GM12864 (cell line): ENCODE measurements around the gene RNF220.
A peak's percentile ranks its signal among the peaks of the same experiment; 100 is the strongest.

Experiments used
- DNase-seq: peaks from one replicate; pipeline ENCODE4 v3.0.0-alpha.2; 2011; ENCODE audit warnings: low read depth
- H3K4me3 ChIP-seq: 2 replicates; pipeline ENCODE4 v1.5.1; 2011; ENCODE audit warnings: mild to moderate bottlenecking, low read depth, low read length, control low read depth
- TF ChIP-seq, protein P1 (sequence below): IDR thresholded peaks from 2 replicates; pipeline ENCODE4 v1.5.1; 2011; ENCODE audit warnings: low read depth, mild to moderate bottlenecking, moderate library complexity, low read length, control low read depth, inconsistent platforms; ENCODE audit errors: missing control alignments

Gene RNF220

DNA sequence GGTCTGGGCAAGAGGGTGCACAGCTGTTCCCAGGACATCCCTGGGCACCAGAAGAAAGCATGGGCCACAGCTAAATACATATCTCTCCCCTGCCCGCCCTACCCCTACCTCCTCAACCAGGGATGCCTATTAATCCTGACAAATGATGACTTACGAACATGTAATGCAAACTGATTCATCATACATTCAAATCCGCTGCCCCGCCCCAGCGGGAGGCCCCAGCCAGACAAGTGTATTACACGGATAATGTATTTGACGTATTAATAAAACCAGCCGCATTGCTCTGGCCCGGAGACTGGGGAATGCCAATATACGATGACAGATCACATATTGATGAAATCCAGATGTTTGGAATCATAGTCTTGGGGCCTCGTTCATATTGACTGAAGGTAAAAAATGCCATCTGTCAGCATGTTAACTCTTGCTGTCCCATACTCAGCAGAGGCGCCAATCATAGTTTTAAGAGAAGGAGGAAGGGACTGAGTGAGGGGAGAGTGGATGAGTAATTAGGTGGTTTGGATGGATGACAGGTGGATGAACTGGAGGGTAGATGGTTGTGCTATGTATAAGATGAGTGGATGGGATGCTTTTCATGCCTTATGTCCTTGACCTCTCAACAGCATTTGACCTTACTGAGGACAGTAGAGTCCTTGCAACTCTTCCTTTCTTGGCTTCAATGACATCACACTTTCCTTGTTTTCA lies 201.0 kb downstream of the RNF220 start:
- TF ChIP-seq, protein P1, sequence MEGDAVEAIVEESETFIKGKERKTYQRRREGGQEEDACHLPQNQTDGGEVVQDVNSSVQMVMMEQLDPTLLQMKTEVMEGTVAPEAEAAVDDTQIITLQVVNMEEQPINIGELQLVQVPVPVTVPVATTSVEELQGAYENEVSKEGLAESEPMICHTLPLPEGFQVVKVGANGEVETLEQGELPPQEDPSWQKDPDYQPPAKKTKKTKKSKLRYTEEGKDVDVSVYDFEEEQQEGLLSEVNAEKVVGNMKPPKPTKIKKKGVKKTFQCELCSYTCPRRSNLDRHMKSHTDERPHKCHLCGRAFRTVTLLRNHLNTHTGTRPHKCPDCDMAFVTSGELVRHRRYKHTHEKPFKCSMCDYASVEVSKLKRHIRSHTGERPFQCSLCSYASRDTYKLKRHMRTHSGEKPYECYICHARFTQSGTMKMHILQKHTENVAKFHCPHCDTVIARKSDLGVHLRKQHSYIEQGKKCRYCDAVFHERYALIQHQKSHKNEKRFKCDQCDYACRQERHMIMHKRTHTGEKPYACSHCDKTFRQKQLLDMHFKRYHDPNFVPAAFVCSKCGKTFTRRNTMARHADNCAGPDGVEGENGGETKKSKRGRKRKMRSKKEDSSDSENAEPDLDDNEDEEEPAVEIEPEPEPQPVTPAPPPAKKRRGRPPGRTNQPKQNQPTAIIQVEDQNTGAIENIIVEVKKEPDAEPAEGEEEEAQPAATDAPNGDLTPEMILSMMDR, result no peak
- no peak overlapping the region for H3K4me3 ChIP-seq
- DNase-seq, result no peak

- no peak overlapping the region for H3K4me3 ChIP-seq
- TF ChIP-seq, protein P1, result no peak
- no peak for DNase-seq
Measured at GRCh38 chr1:44606701-44607281, 201.7 kb downstream of the RNF220 start.

- no peak overlapping the region for H3K4me3 ChIP-seq
- DNase-seq, result no peak
- TF ChIP-seq, protein P1, result peak; percentile 49
Measured at GRCh38 chr1:44608141-44608540, 203.1 kb downstream of the RNF220 start.

- no peak overlapping the region for H3K4me3 ChIP-seq
- no peak for DNase-seq
- TF ChIP-seq, protein P1, result peak; percentile 58
Measured at GRCh38 chr1:44609412-44609767, 204.3 kb downstream of the RNF220 start.

- TF ChIP-seq, protein P1, result no peak
- DNase-seq, result no peak
- no peak overlapping the region for H3K4me3 ChIP-seq
Measured at GRCh38 chr1:44609768-44610526, 204.9 kb downstream of the RNF220 start.

DNA sequence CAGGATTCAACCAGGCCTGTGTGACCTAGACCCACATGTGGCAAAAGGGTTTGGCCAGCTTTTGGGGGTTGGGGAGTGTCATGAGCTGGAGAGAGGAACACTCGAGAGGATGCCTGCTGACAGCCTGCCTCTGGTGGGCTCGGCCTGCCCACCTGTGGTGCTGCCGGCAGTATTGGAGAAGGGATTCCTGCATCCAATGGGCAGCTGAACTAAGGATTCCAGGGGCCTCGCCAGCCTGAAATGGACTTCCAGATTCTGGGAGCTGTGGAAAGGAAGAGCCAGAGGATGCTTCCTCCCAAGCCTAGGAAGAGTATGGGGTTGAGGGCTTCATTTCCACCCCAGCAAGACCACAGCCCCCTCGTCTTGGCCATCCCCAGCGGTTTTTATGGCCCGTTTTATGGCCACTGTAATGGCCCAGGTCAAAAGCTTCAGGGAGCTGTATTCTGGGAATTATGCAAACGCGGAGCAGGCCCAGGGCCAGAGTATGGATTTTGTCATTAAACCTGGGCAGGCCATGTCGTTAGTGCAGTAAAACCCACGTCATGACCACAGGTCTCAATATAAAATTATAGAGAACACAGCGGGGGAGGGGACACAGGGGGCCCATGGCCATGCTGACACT lies 205.6 kb downstream of the RNF220 start:
- DNase-seq, result no peak
- TF ChIP-seq, protein P1, result no peak

More for the DNA sequence above, 205.6 kb downstream of the RNF220 start:
- no peak overlapping the region for H3K4me3 ChIP-seq
